Ascending aorta (tissue), 2 donors: ENCODE measurements around the gene SLC25A21. TPM values are rescaled to one million over a fixed set of nuclear protein-coding genes. Genes with fewer than 3 reads are reported as not detected.

ENCODE experiments used
- DNase-seq, 2 donors: peaks; one replicate each; pipeline ENCODE4 v3.0.0-alpha.2; 2019; ENCODE audit warnings: low spot score in 2 of 2
- H3K27ac ChIP-seq, 2 donors: fragments of 200-600 bp; sonication (generic); one replicate each; pipeline ENCODE4 v1.5.1; 2016 to 2017; ENCODE audit warnings: mild to moderate bottlenecking in 1 of 2
- H3K27me3 ChIP-seq: fragments of 200-600 bp; sonication (generic); one replicate; pipeline ENCODE4 v1.5.1; 2017
- H3K36me3 ChIP-seq, 2 donors: fragments of 200-600 bp; sonication (generic); one replicate each; pipeline ENCODE4 v1.5.1; 2016
- H3K4me1 ChIP-seq, 2 donors: fragments of 200-600 bp; sonication (generic); one replicate each; pipeline ENCODE4 v1.5.1; 2016 to 2017; ENCODE audit warnings: mild to moderate bottlenecking in 1 of 2
- H3K4me3 ChIP-seq, 2 donors: fragments of 200-600 bp; sonication (generic); one replicate each; pipeline ENCODE4 v1.5.1; 2016 to 2017; ENCODE audit warnings: mild to moderate bottlenecking in 1 of 2
- H3K9me3 ChIP-seq, 2 donors: fragments of 200-600 bp; sonication (generic); one replicate each; pipeline ENCODE4 v1.5.1; 2016
- CTCF ChIP-seq, 3 experiments: fragments of 200-600 bp in 2 of 3; fragments of 450-650 bp in 1 of 3; sonication (generic) in 2 of 3; IDR thresholded peaks; one replicate each; pipeline ENCODE4 v1.5.1; 2016 to 2019; ENCODE audit warnings: antibody characterized with exemption in 3 of 3, mild to moderate bottlenecking in 1 of 3, moderate library complexity in 1 of 3
- intact Hi-C: fragments of 100-400 bp; cut with DNase I; formaldehyde crosslinking; loops from one replicate; pipeline ENCODE4 v1.15.1; 2023
- total RNA-seq: library from RNA; depleted of rRNA; stranded (reverse); fragments of >200 nt; gene quantifications from one replicate; pipeline ENCODE4 v1.1.0, GENCODE V29; 2016

The SLC25A21 gene
- total RNA-seq, 1 donor from 2014 or later = not detected

- Histone ChIP-seq H3K36me3 (no peaks in the 10 kb centered on the region), H3K4me3 (no peak overlapping the region), H3K4me1 (no peaks in the 10 kb centered on the region), H3K27ac (no peak overlapping the region), H3K9me3 (no peaks in the 10 kb centered on the region), H3K27me3 (no peaks in the 10 kb centered on the region)
- TF ChIP-seq CTCF (IDR thresholded peaks at IDR 0.05) = no peak
- DNase-seq = no peak
- intact Hi-C loops = no loop called here
Observed at GRCh38 chr14:36750244-36750643, 422.2 kb downstream of the SLC25A21 start.

- intact Hi-C loops = no loop called here
- H3K36me3 ChIP-seq = no peaks in the 10 kb centered on the region
- no peak for TF ChIP-seq CTCF (IDR thresholded peaks at IDR 0.05)
- no peaks in the 10 kb centered on the region for H3K27me3 ChIP-seq
- peaks cover 0 to 3% of the 10 kb centered on the region in 2 donors for H3K9me3 ChIP-seq
- H3K4me1 ChIP-seq = no peaks in the 10 kb centered on the region
- H3K27ac ChIP-seq = no peak overlapping the region
- no peak for DNase-seq
- H3K4me3 ChIP-seq = no peak overlapping the region
Observed at GRCh38 chr14:36748610-36749213, 423.7 kb downstream of the SLC25A21 start.

GRCh38 chr14:36747411-36748184 is 424.8 kb downstream of the SLC25A21 start:
- Histone ChIP-seq H3K36me3 (no peaks in the 10 kb centered on the region), H3K27me3 (no peaks in the 10 kb centered on the region), H3K27ac (no peak overlapping the region), H3K9me3 (peaks cover 0 to 3% of the 10 kb centered on the region in 2 donors), H3K4me3 (no peak overlapping the region), H3K4me1 (no peaks in the 10 kb centered on the region)
- no peak for DNase-seq
- intact Hi-C loops = no loop called here
- peak in 2 of 3 experiments; percentile 6 to 15 for TF ChIP-seq CTCF (IDR thresholded peaks at IDR 0.05)

- DNase-seq = no peak
- intact Hi-C loops = no loop called here
- TF ChIP-seq CTCF (IDR thresholded peaks at IDR 0.05) = no peak
- H3K27ac ChIP-seq = no peak overlapping the region
- H3K36me3 ChIP-seq = no peaks in the 10 kb centered on the region
- H3K27me3 ChIP-seq = no peaks in the 10 kb centered on the region
- no peaks in the 10 kb centered on the region for H3K4me1 ChIP-seq
- no peak overlapping the region for H3K4me3 ChIP-seq
- H3K9me3 ChIP-seq = peaks cover 0 to 3% of the 10 kb centered on the region in 2 donors
Observed at GRCh38 chr14:36746872-36747271, 425.5 kb downstream of the SLC25A21 start.

GRCh38 chr14:36741858-36742257 is 430.5 kb downstream of the SLC25A21 start:
- no peak for TF ChIP-seq CTCF (IDR thresholded peaks at IDR 0.05)
- peaks cover 0 to 3% of the 10 kb centered on the region in 2 donors for H3K9me3 ChIP-seq
- no peaks in the 10 kb centered on the region for H3K27me3 ChIP-seq
- H3K27ac ChIP-seq = no peak overlapping the region
- no peaks in the 10 kb centered on the region for H3K36me3 ChIP-seq
- intact Hi-C loops = no loop called here
- H3K4me3 ChIP-seq = no peak overlapping the region
- no peaks in the 10 kb centered on the region for H3K4me1 ChIP-seq
- DNase-seq = no peak
